SK-N-SH treated with all-trans-retinoic acid at 6 μM for 48 hours (cell line): Measurements from ENCODE around the gene SDK2.

Experiments used
- ZFP3 ChIP-seq: fragments of 250-450 bp; sonication (Bioruptor Pico); IDR thresholded peaks from 2 replicates; pipeline ENCODE4 v1.5.0; 2020; ENCODE audit warnings: mild to moderate bottlenecking, moderate library complexity
- TF ChIP-seq, protein P1 (sequence below): fragments of 250-450 bp; sonication (Bioruptor Pico); IDR thresholded peaks from 2 replicates; pipeline ENCODE4 v1.8.0; 2020; ENCODE audit warnings: mild to moderate bottlenecking, moderate library complexity, borderline replicate concordance

DNA sequence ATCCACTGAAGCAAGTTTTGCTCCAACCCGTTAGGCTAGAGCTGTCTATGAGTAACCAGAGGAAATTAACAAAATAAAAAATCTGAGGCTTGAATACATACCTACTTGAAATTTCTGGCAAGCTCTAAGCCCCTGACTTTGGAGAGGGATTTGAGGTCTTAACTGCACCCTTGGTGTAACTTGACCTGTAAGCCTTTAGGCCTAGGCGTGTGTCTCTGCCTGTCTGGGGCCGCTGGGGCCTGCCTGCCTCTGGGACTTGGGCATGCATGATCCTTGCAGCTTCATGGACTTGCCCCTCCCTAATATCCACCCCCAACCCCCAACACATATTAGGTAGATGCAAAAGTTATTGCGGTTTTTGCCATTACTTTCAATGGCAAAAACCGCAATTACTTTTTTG lies 328.8 kb downstream of the SDK2 start:
- TF ChIP-seq ZFP3 (CRISPR knock-in tag) = no peak
- TF ChIP-seq, protein P1, sequence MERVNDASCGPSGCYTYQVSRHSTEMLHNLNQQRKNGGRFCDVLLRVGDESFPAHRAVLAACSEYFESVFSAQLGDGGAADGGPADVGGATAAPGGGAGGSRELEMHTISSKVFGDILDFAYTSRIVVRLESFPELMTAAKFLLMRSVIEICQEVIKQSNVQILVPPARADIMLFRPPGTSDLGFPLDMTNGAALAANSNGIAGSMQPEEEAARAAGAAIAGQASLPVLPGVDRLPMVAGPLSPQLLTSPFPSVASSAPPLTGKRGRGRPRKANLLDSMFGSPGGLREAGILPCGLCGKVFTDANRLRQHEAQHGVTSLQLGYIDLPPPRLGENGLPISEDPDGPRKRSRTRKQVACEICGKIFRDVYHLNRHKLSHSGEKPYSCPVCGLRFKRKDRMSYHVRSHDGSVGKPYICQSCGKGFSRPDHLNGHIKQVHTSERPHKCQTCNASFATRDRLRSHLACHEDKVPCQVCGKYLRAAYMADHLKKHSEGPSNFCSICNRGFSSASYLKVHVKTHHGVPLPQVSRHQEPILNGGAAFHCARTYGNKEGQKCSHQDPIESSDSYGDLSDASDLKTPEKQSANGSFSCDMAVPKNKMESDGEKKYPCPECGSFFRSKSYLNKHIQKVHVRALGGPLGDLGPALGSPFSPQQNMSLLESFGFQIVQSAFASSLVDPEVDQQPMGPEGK (CRISPR knock-in tag) = no peak
